ENCODE measurements around the gene OR9Q2.

DNA sequence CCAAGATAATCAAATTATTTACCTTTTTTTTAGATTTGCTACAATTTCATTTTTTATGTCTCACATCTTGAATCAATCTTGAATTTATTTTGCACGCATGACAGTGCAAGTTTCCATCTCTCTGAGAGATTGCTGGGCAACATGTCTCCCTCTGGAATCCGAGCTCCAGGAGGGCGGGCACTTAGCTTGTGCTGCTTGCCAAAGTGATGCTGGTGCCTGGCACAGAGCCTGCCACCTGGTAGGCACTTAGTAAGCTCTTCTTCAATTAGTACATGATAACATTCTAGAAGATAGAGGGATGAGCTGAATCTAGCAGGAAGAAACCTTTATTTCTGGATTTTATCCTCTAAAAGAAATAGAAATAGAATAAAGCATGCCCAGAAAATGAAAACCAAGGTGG is 36.1 kb upstream of the OR9Q2 start:
- TF ChIP-seq, protein P1, sequence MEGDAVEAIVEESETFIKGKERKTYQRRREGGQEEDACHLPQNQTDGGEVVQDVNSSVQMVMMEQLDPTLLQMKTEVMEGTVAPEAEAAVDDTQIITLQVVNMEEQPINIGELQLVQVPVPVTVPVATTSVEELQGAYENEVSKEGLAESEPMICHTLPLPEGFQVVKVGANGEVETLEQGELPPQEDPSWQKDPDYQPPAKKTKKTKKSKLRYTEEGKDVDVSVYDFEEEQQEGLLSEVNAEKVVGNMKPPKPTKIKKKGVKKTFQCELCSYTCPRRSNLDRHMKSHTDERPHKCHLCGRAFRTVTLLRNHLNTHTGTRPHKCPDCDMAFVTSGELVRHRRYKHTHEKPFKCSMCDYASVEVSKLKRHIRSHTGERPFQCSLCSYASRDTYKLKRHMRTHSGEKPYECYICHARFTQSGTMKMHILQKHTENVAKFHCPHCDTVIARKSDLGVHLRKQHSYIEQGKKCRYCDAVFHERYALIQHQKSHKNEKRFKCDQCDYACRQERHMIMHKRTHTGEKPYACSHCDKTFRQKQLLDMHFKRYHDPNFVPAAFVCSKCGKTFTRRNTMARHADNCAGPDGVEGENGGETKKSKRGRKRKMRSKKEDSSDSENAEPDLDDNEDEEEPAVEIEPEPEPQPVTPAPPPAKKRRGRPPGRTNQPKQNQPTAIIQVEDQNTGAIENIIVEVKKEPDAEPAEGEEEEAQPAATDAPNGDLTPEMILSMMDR (IDR thresholded peaks at IDR 0.05) = no peak
- no peak for TF ChIP-seq POLR2A (IDR thresholded peaks at IDR 0.05)

Data from vagina (tissue), 2 donors.